Neural cell (in vitro differentiated cells): Measurements from ENCODE around the gene PAK4. TPM values are rescaled to one million over a fixed set of nuclear protein-coding genes. Genes with fewer than 3 reads are reported as not detected.

Source experiments
- H2AFZ ChIP-seq: fragments of 200-600, 300-800 bp; sonication (generic), shearing (Covaris generic); 2 replicates; pipeline ENCODE4 v1.6.0; 2014; ENCODE audit warnings: low read depth, mild to moderate bottlenecking, antibody characterized with exemption, low read length, moderate library complexity
- H3F3A ChIP-seq: fragments of 200-600 bp; shearing (Covaris generic); 2 replicates; pipeline ENCODE4 v1.6.1; 2016; ENCODE audit warnings: mild to moderate bottlenecking, moderate library complexity, mixed read lengths, antibody characterized with exemption, low read length; ENCODE audit not compliant: insufficient read depth, poor library complexity, severe bottlenecking
- H3K27ac ChIP-seq: fragments of 200-600, 300-800 bp; sonication (generic), shearing (Covaris generic); 2 replicates; pipeline ENCODE4 v1.5.1; 2014; ENCODE audit warnings: mild to moderate bottlenecking, low read length, moderate library complexity
- H3K27me3 ChIP-seq: fragments of 300-800, 200-600 bp; sonication (generic), shearing (Covaris generic); 2 replicates; pipeline ENCODE4 v1.6.0; 2014; ENCODE audit warnings: mild to moderate bottlenecking, low read depth, low read length, moderate library complexity; ENCODE audit not compliant: insufficient read depth
- H3K36me3 ChIP-seq: fragments of 300-800, 200-600 bp; sonication (generic), shearing (Covaris generic); 2 replicates; pipeline ENCODE4 v1.5.1; 2014; ENCODE audit warnings: mild to moderate bottlenecking, antibody characterized with exemption, low read length, moderate library complexity; ENCODE audit not compliant: insufficient read depth
- H3K4me2 ChIP-seq: fragments of 300-800, 200-600 bp; sonication (generic), shearing (Covaris generic); 2 replicates; pipeline ENCODE4 v1.6.0; 2014; ENCODE audit warnings: mild to moderate bottlenecking, low read length
- H3K4me3 ChIP-seq: fragments of 300-800, 200-600 bp; sonication (generic), shearing (Covaris generic); 2 replicates; pipeline ENCODE4 v1.5.1; 2014; ENCODE audit warnings: mild to moderate bottlenecking, low read length, moderate library complexity
- H3K79me2 ChIP-seq: fragments of 200-600 bp; shearing (Covaris generic); replicated peaks from 2 replicates; pipeline ENCODE4 v1.6.0; 2014; ENCODE audit warnings: mild to moderate bottlenecking, low read length, moderate library complexity; ENCODE audit not compliant: insufficient read depth
- H3K9ac ChIP-seq: fragments of 300-800, 200-600 bp; sonication (generic), shearing (Covaris generic); 2 replicates; pipeline ENCODE4 v1.6.1; 2016; ENCODE audit warnings: mild to moderate bottlenecking, low read length, mixed read lengths
- H3K9me2 ChIP-seq: fragments of 200-600 bp; shearing (Covaris generic); 2 replicates; pipeline ENCODE4 v1.6.1; 2016; ENCODE audit warnings: mild to moderate bottlenecking, low read length, mixed read lengths; ENCODE audit not compliant: insufficient read depth
- H3K9me3 ChIP-seq: fragments of 200-600, 300-800 bp; sonication (generic), shearing (Covaris generic); 2 replicates; pipeline ENCODE4 v1.6.1; 2016; ENCODE audit warnings: mild to moderate bottlenecking, mixed run types, low read length, moderate library complexity, mixed read lengths
- H4K20me1 ChIP-seq: fragments of 200-600 bp; shearing (Covaris generic); 2 replicates; pipeline ENCODE4 v1.6.1; 2016; ENCODE audit warnings: mild to moderate bottlenecking, mixed run types; ENCODE audit not compliant: insufficient read depth
- CTCF ChIP-seq: fragments of 450-650 bp; IDR thresholded peaks from 2 replicates; pipeline ENCODE4 v1.5.1; 2014; ENCODE audit warnings: antibody characterized with exemption, mild to moderate bottlenecking, moderate library complexity; ENCODE audit not compliant: poor library complexity, severe bottlenecking
- EP300 ChIP-seq: fragments of 450-650 bp; conservative IDR thresholded peaks from 2 replicates; pipeline ENCODE4 v1.6.1; 2014; ENCODE audit warnings: antibody characterized with exemption, mild to moderate bottlenecking, moderate library complexity; ENCODE audit not compliant: poor library complexity, severe bottlenecking
- EZH2 ChIP-seq: fragments of 200-600, 300-800 bp; shearing (Covaris generic), sonication (generic); IDR thresholded peaks from 2 replicates; pipeline ENCODE4 v1.6.1; 2014; ENCODE audit warnings: antibody characterized with exemption, low read length, borderline replicate concordance, mild to moderate bottlenecking; ENCODE audit not compliant: insufficient read depth, poor library complexity, severe bottlenecking
- MXI1 ChIP-seq: fragments of 450-650 bp; conservative IDR thresholded peaks from 2 replicates; pipeline ENCODE4 v1.6.1; 2014; ENCODE audit warnings: antibody characterized with exemption, mild to moderate bottlenecking; ENCODE audit not compliant: poor library complexity, severe bottlenecking
- POLR2AphosphoS5 ChIP-seq: IDR thresholded peaks from 2 replicates; pipeline ENCODE4 v1.6.1; 2012
- RAD21 ChIP-seq: fragments of 450-650 bp; conservative IDR thresholded peaks from 2 replicates; pipeline ENCODE4 v1.6.1; 2014; ENCODE audit warnings: antibody characterized with exemption, mild to moderate bottlenecking, moderate library complexity
- REST ChIP-seq: IDR thresholded peaks from 2 replicates; pipeline ENCODE4 v1.6.1; 2012; ENCODE audit warnings: borderline replicate concordance
- SMC3 ChIP-seq: fragments of 450-650 bp; conservative IDR thresholded peaks from 2 replicates; pipeline ENCODE4 v1.6.1; 2014; ENCODE audit warnings: antibody characterized with exemption, mild to moderate bottlenecking, moderate library complexity; ENCODE audit not compliant: poor library complexity
- TAF1 ChIP-seq: IDR thresholded peaks from 2 replicates; pipeline ENCODE4 v1.6.1; 2012; ENCODE audit warnings: low read depth
- polyA plus RNA-seq: library from polyadenylated mRNA; depleted of rRNA; stranded (reverse); fragments of >200 nt; gene quantifications from 2 replicates; pipeline ENCODE4 v1.2.3, GENCODE V29; 2014

Gene PAK4
- polyA plus RNA-seq, 1 donor from 2014 or later, result 5.4 TPM

DNA sequence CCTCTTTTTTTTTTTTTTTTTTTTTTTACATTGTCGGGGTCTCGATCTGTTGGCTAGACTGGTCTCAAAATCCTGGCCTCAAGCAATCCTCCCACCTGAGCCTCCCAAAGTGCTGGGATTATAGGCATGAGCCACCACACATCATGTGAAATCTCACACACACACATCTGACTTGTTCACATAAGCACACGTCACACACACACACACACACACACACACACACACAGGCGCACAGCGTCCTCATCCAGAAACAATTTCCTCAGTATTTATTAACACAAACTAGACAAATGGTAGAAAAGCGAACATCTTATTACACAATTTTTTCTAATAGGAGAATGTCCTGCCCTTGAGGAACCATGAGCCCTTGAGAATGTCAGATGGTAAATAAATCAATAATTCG is 83.6 kb downstream of the PAK4 start:
- TF ChIP-seq EZH2, result no peak
- no peak for TF ChIP-seq RAD21
- TF ChIP-seq SMC3, result no peak
- no peak for TF ChIP-seq TAF1
- no peak for TF ChIP-seq CTCF
- no peak for TF ChIP-seq EP300
- TF ChIP-seq REST, result no peak
- no peak for TF ChIP-seq MXI1
- no peak for TF ChIP-seq POLR2AphosphoS5
- Histone ChIP-seq H2AFZ (no peak overlapping the region), H3K27ac (no peak overlapping the region), H3K9ac (no peak overlapping the region), H3K27me3 (peaks cover 5% of the 10 kb centered on the region), H3K9me2 (no peaks in the 10 kb centered on the region), H3K4me2 (no peak overlapping the region), H3K4me3 (no peak overlapping the region), H3K9me3 (no peaks in the 10 kb centered on the region), H4K20me1 (no peaks in the 10 kb centered on the region), H3F3A (no peaks in the 10 kb centered on the region), H3K36me3 (no peaks in the 10 kb centered on the region), H3K79me2 (no peaks in the 10 kb centered on the region)

DNA sequence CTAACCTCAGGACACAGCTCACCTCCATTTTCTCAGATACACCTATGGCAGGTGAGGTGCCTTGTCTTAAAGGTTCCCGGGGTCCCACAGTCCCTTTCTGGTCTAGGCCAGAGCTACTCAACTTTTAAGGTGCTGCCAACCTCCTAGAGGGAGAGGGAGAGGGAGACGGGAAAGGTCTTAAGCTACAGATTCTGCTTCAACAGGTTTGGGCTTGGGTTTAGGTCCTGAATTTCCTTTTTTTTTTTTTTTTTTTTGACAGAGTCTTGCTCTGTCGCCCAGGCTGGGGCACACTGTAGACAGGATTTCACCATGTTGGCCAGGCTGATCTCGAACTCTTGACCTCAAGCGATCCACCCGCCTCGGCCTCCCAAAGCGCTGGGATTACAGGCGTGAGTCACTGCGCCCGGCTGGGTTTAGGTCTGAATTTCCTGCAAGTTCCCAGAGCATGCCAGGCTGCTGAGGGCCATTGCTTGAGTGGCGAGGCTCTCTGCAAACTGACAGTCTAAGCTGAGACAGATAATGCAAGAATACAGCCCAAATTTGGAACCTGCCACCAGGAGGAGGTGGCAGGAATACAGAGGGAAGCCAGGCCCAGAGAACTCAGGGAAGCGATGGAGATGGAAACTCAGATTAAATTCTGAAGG is 86.3 kb downstream of the PAK4 start:
- Histone ChIP-seq H3K9ac (no peak overlapping the region), H3K27me3 (no peaks in the 10 kb centered on the region), H3K79me2 (no peaks in the 10 kb centered on the region), H3K9me2 (no peaks in the 10 kb centered on the region), H3K4me3 (no peak overlapping the region), H3K4me2 (no peak overlapping the region), H4K20me1 (no peaks in the 10 kb centered on the region), H3K9me3 (no peaks in the 10 kb centered on the region), H3K27ac (no peak overlapping the region), H2AFZ (no peak overlapping the region), H3F3A (no peaks in the 10 kb centered on the region), H3K36me3 (no peaks in the 10 kb centered on the region)
- no peak for TF ChIP-seq REST
- TF ChIP-seq POLR2AphosphoS5, result no peak
- no peak for TF ChIP-seq MXI1
- no peak for TF ChIP-seq CTCF
- no peak for TF ChIP-seq SMC3
- TF ChIP-seq RAD21, result no peak
- TF ChIP-seq EP300, result no peak
- TF ChIP-seq EZH2, result no peak
- no peak for TF ChIP-seq TAF1
